ENCODE data around the gene STRA6. TPM values are rescaled to one million over a fixed set of nuclear protein-coding genes. Genes with fewer than 3 reads are reported as not detected.
"Not testable (repeated sequence)": the region's sequence is repeated elsewhere in the genome, so short reads cannot be mapped to it uniquely, and the experiment has no call there.

The STRA6 gene
- polyA plus RNA-seq, 1 experiment, result 10.9 TPM

DNA sequence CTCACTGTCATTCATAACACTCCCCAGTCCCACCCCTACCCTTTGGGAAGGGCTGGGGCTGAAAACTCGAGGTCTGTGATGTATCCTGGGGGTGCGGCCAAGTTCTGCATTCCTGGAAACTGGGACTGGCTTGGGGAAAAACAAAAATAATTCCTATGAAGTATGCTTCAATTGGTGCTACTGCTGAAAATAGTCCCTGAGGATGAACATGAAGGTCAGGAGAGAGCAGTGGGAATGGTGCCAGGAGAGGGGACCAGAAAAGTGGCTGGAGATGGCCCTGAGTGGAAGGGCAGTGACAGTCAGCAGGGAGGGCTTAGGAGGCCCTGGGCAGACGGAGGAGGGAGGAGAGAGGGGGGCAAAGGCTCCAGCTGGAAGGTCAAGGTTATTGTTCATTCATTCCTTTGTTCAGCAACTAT is 33.9 kb downstream of the STRA6 start:
- POLR2A ChIA-PET, result no interaction called here

DNA sequence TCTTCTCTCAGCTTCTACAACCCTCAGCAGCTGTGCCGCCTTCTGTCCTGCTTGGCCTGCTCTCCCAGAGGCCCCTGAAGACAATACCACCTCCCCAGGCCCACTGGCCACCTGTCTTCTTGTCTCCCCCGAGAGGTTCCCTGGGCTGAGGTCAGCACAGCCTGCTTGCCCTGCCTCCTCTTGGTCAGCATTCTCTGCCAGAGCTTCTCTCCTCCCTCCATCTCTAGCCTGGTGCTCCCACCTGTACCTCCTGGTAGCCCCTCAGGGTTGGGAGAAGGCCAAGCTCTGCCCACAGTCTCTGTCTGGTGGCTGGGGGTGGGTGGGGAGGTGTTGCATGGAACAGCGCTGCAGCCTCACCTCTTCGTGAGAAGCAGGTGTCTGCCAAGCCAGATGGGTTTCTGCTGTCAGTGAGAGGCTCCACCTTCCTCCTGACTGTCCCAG is 34.7 kb downstream of the STRA6 start:
- Histone ChIP-seq H3K27me3 (ENCODE audit: control insufficient read depth, insufficient read depth, low read length) (peaks cover 6% of the 10 kb centered on the region; the same call in 1 of the 2 replicates), H3K36me3 (ENCODE audit: control insufficient read depth, insufficient read depth, low read length) (no peaks in the 10 kb centered on the region), H3K4me3 (ENCODE audit: low read depth, low read length) (no peak overlapping the region)
- TF ChIP-seq, protein P1, sequence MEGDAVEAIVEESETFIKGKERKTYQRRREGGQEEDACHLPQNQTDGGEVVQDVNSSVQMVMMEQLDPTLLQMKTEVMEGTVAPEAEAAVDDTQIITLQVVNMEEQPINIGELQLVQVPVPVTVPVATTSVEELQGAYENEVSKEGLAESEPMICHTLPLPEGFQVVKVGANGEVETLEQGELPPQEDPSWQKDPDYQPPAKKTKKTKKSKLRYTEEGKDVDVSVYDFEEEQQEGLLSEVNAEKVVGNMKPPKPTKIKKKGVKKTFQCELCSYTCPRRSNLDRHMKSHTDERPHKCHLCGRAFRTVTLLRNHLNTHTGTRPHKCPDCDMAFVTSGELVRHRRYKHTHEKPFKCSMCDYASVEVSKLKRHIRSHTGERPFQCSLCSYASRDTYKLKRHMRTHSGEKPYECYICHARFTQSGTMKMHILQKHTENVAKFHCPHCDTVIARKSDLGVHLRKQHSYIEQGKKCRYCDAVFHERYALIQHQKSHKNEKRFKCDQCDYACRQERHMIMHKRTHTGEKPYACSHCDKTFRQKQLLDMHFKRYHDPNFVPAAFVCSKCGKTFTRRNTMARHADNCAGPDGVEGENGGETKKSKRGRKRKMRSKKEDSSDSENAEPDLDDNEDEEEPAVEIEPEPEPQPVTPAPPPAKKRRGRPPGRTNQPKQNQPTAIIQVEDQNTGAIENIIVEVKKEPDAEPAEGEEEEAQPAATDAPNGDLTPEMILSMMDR (IDR thresholded peaks at IDR 0.05; ENCODE audit: insufficient read depth, low read depth, low read length), result no peak
- ChIA-PET POLR2A (no interaction called here), CTCF (no interaction called here)
- no peak for DNase-seq (ENCODE audit: low read depth)

More for the DNA sequence above, 33.9 kb downstream of the STRA6 start:
- CTCF ChIA-PET, result interaction anchor here (0.7 kb wide), 1 partner anchor 66 kb away, joined by 3 read pairs; no protein-coding TSS in a partner anchor
- no peaks in the 10 kb centered on the region for H3K36me3 ChIP-seq (ENCODE audit: control insufficient read depth, insufficient read depth, low read length)
- DNase-seq (ENCODE audit: low read depth), result no peak
- H3K4me3 ChIP-seq (ENCODE audit: low read depth, low read length), result no peak overlapping the region
- H3K27me3 ChIP-seq (ENCODE audit: control insufficient read depth, insufficient read depth, low read length), result peaks cover 6% of the 10 kb centered on the region; the same call in 1 of the 2 replicates
- TF ChIP-seq, protein P1 (IDR thresholded peaks at IDR 0.05; ENCODE audit: insufficient read depth, low read depth, low read length), result no peak

DNA sequence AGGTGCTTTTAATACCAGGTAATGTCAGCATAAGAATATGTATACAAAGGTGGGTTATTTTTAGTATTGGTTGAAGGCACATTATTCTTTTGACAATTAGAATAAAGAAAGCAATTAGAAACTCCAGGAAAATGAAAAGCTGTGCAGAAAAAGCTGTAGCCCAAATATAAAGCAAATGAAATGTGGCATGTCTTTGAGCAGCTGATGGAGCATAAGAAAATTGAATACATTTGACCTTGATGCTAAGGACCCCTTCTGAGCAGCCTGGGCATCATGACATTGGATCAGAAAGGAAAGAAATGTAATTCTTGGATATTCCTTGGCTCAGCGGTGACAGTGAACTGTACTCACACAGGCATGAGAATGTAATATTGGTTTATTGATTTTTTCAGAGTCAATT is 37.1 kb downstream of the STRA6 start:
- no peaks in the 10 kb centered on the region for H3K36me3 ChIP-seq (ENCODE audit: control insufficient read depth, insufficient read depth, low read length)
- no peak overlapping the region for H3K4me3 ChIP-seq (ENCODE audit: low read depth, low read length)
- H3K27me3 ChIP-seq (ENCODE audit: control insufficient read depth, insufficient read depth, low read length), result peaks cover 8% of the 10 kb centered on the region; the same call in 1 of the 2 replicates
- TF ChIP-seq, protein P1 (IDR thresholded peaks at IDR 0.05; ENCODE audit: insufficient read depth, low read depth, low read length), result no peak
- ChIA-PET CTCF (interaction anchor here (0.8 to 1.0 kb wide), 2 partner anchors 9 to 12 kb away, joined by 3 to 5 read pairs; no protein-coding TSS in a partner anchor), POLR2A (no interaction called here)
- DNase-seq (ENCODE audit: low read depth), result no peak

DNA sequence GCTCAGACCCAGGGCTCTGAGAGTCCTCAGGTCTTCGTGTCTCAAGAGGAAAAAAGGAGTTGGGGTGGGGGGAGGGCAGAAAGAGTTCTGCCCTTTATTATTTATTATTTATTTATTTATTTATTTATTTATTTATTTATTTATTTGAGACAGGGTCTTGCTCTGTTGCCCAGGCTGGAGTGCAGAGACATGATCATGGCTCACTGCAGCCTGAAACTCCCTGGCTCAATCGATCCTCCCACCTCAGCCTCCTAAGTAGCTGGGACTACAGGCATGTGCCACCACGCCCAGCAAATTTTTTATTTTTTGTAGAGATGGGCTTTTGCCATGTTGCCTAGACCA is 40.4 kb downstream of the STRA6 start:
- H3K4me3 ChIP-seq (ENCODE audit: low read depth, low read length); DNase-seq (ENCODE audit: low read depth); H3K27me3 ChIP-seq (ENCODE audit: control insufficient read depth, insufficient read depth, low read length); H3K36me3 ChIP-seq (ENCODE audit: control insufficient read depth, insufficient read depth, low read length); POLR2A ChIA-PET: not testable (repeated sequence)
- CTCF ChIA-PET, result interaction anchor here (1.5 to 2.3 kb wide), 2 partner anchors 9 to 146 kb away, joined by 4 to 7 read pairs; no protein-coding TSS in a partner anchor

DNA sequence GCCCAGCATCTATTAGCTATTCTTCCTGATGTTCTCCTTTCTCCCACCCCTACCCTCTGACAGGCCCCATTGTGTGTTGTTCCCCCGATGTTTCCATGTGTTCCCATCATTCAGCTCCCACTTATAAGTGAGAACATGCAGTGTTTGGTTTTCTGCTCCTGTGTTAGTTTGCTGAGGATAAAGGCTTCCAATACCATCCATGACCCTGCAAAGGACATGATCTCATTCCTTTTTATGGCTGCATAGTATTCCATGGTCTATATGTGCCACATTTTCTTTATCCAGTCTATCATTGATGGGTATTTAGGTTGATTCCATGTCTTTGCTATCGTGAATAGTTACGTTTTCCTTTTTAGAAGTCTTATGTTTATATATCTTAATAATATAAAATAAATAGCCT is 42.2 kb downstream of the STRA6 start:
- H3K4me3 ChIP-seq (ENCODE audit: low read depth, low read length); POLR2A ChIA-PET; DNase-seq (ENCODE audit: low read depth); H3K36me3 ChIP-seq (ENCODE audit: control insufficient read depth, insufficient read depth, low read length): not testable (repeated sequence)
- peaks cover 12% of the 10 kb centered on the region for H3K27me3 ChIP-seq (ENCODE audit: control insufficient read depth, insufficient read depth, low read length)
- CTCF ChIA-PET, result interaction anchor here (0.6 to 2.3 kb wide), 2 partner anchors 16 to 148 kb away, joined by 3 to 4 read pairs; no protein-coding TSS in a partner anchor

DNA sequence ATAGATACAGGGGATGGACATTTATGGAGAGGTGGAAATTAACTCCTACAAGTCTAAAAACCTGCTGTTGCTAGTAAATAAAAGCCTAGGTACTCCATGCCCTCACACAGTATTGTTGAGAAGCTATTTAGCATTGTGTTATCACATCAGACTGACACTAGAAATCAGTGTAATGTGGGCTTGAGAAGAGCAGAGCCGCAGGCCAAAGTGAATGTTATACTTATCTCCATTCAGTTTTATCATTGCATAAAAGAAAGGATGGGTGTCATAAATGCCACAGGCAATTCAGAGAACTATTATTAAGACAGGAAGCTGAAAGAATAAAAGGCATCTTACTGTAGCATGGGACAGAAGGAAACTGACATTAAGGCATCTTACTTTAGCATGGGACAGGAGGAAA is 42.8 kb downstream of the STRA6 start:
- DNase-seq (ENCODE audit: low read depth), result no peak
- CTCF ChIA-PET, result interaction anchor here (1.8 kb wide), 1 partner anchor 21 kb away, joined by 3 read pairs; no protein-coding TSS in a partner anchor
- H3K4me3 ChIP-seq (ENCODE audit: low read depth, low read length), result no peak overlapping the region
- TF ChIP-seq, protein P1 (IDR thresholded peaks at IDR 0.05; ENCODE audit: insufficient read depth, low read depth, low read length), result no peak
- H3K36me3 ChIP-seq (ENCODE audit: control insufficient read depth, insufficient read depth, low read length), result no peaks in the 10 kb centered on the region
- peaks cover 10% of the 10 kb centered on the region for H3K27me3 ChIP-seq (ENCODE audit: control insufficient read depth, insufficient read depth, low read length)
- POLR2A ChIA-PET, result no interaction called here

Measured in BJ (cell line).